ENCODE measurements around the gene LRMDA. TPM values are rescaled to one million over a fixed set of nuclear protein-coding genes. Genes with fewer than 3 reads are reported as not detected.

LRMDA gene
- total RNA-seq, 1 experiment from 2014 or later, result not detected

DNA sequence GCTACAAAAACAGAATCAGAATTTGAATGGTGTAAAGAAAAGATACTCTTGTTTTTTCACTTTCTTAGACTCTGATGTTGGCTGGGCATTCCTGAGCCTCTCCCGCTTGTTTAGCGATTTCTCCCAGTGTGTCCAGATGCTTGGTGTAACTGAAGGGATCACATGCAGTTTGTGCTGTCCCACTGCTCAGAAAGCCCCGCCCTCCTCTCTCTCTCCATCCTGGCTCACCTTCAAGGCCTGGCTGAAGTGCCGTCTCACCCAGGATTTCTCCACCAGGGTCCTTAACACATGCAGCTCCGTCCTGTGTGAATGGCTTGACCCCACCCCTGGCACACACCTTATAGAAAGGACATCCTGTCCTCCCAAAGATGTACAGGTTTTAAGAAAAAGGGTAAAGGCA, 437.1 kb downstream of the LRMDA start:
- H3K4me3 ChIP-seq (ENCODE audit: low read depth, low read length, poor library complexity, severe bottlenecking), result no peak overlapping the region
- TF ChIP-seq, protein P1, sequence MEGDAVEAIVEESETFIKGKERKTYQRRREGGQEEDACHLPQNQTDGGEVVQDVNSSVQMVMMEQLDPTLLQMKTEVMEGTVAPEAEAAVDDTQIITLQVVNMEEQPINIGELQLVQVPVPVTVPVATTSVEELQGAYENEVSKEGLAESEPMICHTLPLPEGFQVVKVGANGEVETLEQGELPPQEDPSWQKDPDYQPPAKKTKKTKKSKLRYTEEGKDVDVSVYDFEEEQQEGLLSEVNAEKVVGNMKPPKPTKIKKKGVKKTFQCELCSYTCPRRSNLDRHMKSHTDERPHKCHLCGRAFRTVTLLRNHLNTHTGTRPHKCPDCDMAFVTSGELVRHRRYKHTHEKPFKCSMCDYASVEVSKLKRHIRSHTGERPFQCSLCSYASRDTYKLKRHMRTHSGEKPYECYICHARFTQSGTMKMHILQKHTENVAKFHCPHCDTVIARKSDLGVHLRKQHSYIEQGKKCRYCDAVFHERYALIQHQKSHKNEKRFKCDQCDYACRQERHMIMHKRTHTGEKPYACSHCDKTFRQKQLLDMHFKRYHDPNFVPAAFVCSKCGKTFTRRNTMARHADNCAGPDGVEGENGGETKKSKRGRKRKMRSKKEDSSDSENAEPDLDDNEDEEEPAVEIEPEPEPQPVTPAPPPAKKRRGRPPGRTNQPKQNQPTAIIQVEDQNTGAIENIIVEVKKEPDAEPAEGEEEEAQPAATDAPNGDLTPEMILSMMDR (conservative IDR thresholded peaks at IDR 0.05; ENCODE audit: low read depth, low read length), result no peak
- no peak for TF ChIP-seq EZH2 (IDR thresholded peaks at IDR 0.05; ENCODE audit: borderline replicate concordance, low read depth, low read length, poor library complexity, severe bottlenecking)
- no peak for DNase-seq (ENCODE audit: low spot score)
- ChIA-PET POLR2A (ENCODE audit: low non-redundant PET) (no interaction called here), CTCF (no interaction called here)
- H3K36me3 ChIP-seq (ENCODE audit: insufficient read depth, low read length, poor library complexity, severe bottlenecking), result no peaks in the 10 kb centered on the region
- H3K9me3 ChIP-seq (ENCODE audit: low read depth, low read length, poor library complexity, severe bottlenecking), result no peaks in the 10 kb centered on the region
- H3K27ac ChIP-seq (ENCODE audit: low read depth, low read length, poor library complexity, severe bottlenecking), result no peak overlapping the region
- intact Hi-C loops (cut with micrococcal nuclease; ENCODE audit: unreplicated experiment), result no loop called here
- BruUV-seq (replicated peaks), result no TSS peak
- no peaks in the 10 kb centered on the region for H3K27me3 ChIP-seq (replicated peaks; ENCODE audit: insufficient read depth, low read depth, low read length, poor library complexity)
- no peaks in the 10 kb centered on the region for H3K4me1 ChIP-seq (ENCODE audit: insufficient read depth, low read length, poor library complexity, severe bottlenecking)

DNA sequence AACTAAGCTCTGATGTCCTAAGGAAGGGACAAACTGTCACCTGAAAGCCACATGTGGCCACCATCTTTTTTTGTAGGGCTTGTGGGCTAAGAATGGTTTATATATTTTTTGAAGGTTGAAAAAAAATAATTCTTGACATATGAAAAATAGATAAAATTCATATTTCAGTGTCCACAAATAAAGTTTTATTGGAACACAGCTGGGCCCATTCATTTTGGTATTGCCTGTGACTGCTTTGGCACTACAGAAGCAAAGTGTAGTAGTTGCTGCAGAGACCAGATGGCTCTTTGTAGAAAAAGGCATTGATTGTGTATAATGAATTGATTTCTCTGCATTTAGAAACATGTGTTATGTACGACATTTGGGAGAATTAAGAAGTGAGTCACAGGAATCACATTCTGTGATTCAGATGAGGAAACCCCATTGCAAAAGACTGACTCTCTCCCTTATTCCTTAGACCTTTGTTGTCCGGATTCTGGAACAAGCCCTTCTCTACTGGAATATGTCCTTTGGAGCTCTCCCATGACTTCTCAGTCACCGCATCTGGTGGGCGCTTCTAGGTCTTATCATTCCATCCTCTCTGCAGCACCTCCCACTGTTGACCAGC, 438.7 kb downstream of the LRMDA start:
- Histone ChIP-seq H3K4me3 (ENCODE audit: low read depth, low read length, poor library complexity, severe bottlenecking) (no peak overlapping the region), H3K9me3 (ENCODE audit: low read depth, low read length, poor library complexity, severe bottlenecking) (no peaks in the 10 kb centered on the region), H3K27me3 (replicated peaks; ENCODE audit: insufficient read depth, low read depth, low read length, poor library complexity) (no peaks in the 10 kb centered on the region), H3K4me1 (ENCODE audit: insufficient read depth, low read length, poor library complexity, severe bottlenecking) (no peaks in the 10 kb centered on the region), H3K27ac (ENCODE audit: low read depth, low read length, poor library complexity, severe bottlenecking) (no peak overlapping the region), H3K36me3 (ENCODE audit: insufficient read depth, low read length, poor library complexity, severe bottlenecking) (no peaks in the 10 kb centered on the region)
- ChIA-PET CTCF (no interaction called here), POLR2A (ENCODE audit: low non-redundant PET) (no interaction called here)
- TF ChIP-seq EZH2 (IDR thresholded peaks at IDR 0.05; ENCODE audit: borderline replicate concordance, low read depth, low read length, poor library complexity, severe bottlenecking), result no peak
- TF ChIP-seq, protein P1 (conservative IDR thresholded peaks at IDR 0.05; ENCODE audit: low read depth, low read length), result no peak
- no peak for DNase-seq (ENCODE audit: low spot score)
- no TSS peak for BruUV-seq (replicated peaks)
- intact Hi-C loops (cut with micrococcal nuclease; ENCODE audit: unreplicated experiment), result no loop called here

DNA sequence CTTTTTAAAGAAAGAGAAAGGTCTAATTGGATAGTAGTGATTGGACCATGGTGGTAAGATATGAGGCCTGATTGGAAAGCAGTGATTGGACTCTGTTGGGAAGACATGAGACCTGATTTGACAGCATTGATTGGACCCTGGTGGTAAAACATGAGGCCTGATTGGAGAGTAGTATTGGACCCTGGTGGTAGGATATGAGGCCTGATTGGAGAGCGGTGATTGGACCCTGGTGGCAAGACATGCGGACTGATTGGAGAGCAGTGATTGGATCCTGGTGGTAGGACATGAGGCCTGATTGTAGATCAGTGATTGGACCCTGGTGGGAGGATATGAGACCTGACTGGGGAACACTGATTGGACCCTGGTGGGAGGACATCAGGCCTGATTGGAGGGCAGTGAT, 444.3 kb downstream of the LRMDA start:
- intact Hi-C loops (cut with micrococcal nuclease; ENCODE audit: unreplicated experiment), result no loop called here
- no peaks in the 10 kb centered on the region for H3K36me3 ChIP-seq (ENCODE audit: insufficient read depth, low read length, poor library complexity, severe bottlenecking)
- no peak overlapping the region for H3K27ac ChIP-seq (ENCODE audit: low read depth, low read length, poor library complexity, severe bottlenecking)
- H3K9me3 ChIP-seq (ENCODE audit: low read depth, low read length, poor library complexity, severe bottlenecking), result no peaks in the 10 kb centered on the region
- no TSS peak for BruUV-seq (replicated peaks)
- ChIA-PET CTCF (no interaction called here), POLR2A (ENCODE audit: low non-redundant PET) (no interaction called here)
- no peaks in the 10 kb centered on the region for H3K4me1 ChIP-seq (ENCODE audit: insufficient read depth, low read length, poor library complexity, severe bottlenecking)
- TF ChIP-seq, protein P1 (conservative IDR thresholded peaks at IDR 0.05; ENCODE audit: low read depth, low read length), result no peak
- no peak for TF ChIP-seq EZH2 (IDR thresholded peaks at IDR 0.05; ENCODE audit: borderline replicate concordance, low read depth, low read length, poor library complexity, severe bottlenecking)
- no peak overlapping the region for H3K4me3 ChIP-seq (ENCODE audit: low read depth, low read length, poor library complexity, severe bottlenecking)
- no peak for DNase-seq (ENCODE audit: low spot score)
- no peaks in the 10 kb centered on the region for H3K27me3 ChIP-seq (replicated peaks; ENCODE audit: insufficient read depth, low read depth, low read length, poor library complexity)
